Stimulated activated CD4-positive, alpha-beta T cell treated with anti-CD3 and anti-CD28 coated beads, TNF-alpha, amount 100 ng/mL, for 48 hours (primary cell): ENCODE measurements around the gene BIK.
A peak's percentile ranks its signal among the peaks of the same experiment; 100 is the strongest.

ENCODE experiments used
- DNase-seq, 3 donors: peaks; one replicate each; pipeline ENCODE4 v3.0.0-alpha.2; 2020; ENCODE audit warnings: low read depth in 3 of 3

Gene BIK, protein sequence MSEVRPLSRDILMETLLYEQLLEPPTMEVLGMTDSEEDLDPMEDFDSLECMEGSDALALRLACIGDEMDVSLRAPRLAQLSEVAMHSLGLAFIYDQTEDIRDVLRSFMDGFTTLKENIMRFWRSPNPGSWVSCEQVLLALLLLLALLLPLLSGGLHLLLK

DNA sequence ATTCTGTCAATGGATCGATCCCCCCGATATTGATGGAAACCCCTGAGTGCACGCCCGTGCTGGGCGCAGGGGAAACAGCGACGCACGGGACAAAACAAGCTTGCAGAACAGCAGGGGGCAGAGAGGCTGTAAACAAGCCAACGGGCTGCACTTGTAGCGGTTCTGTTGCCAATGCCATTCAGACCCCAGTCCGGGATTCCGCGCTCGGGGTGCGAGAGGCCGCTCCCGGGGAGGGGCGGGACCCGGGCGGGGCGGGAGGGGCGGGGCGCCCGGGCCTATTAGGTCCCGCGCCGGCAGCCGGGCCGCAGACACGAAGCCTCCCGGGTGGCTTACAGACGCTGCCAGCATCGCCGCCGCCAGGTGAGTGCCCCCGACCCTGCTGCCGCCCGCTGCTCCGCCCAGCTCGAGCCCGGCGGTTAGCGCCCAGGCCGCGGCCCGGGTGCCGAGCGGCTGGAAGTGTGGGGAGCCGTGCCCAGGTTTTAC is at the start of gene BIK:
BIK (plus strand) TSS at position 307 of the 483 bp plus-strand sequence. CDS start 13,273 bp downstream, outside the sequence.
- DNase-seq, result no peak

GRCh38 chr22:43066134-43066533 is 44.4 kb upstream of the BIK start:
- no peak for DNase-seq

- no peak for DNase-seq
These were observed 43.6 kb upstream of the BIK start for GRCh38 chr22:43066844-43067385.

GRCh38 chr22:43077121-43077877 is 33.3 kb upstream of the BIK start:
- no peak for DNase-seq

GRCh38 chr22:43078522-43078921 is 32.0 kb upstream of the BIK start:
- no peak for DNase-seq

- no peak for DNase-seq
These were observed 30.8 kb upstream of the BIK start for GRCh38 chr22:43079742-43080141.

DNA sequence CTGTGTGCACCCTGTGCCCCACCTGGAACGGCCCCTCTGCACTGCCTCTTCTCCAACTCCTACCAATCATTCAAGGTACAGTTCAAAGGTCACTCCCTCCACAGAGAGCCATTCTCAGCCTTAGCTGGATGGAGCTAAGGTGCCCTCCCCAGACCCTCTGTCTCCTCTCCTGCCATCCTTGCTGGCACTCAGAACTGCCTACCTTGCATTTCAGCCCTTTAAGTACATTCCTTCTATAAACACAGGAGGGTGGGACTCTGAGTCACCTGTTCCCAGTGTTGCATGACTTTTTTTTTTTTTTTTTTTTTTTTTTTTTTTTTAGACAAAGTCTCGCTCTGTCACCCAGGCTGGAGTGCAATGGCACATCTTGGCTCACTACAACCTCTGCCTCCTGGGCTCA is 29.9 kb upstream of the BIK start:
- DNase-seq, result no peak

DNA sequence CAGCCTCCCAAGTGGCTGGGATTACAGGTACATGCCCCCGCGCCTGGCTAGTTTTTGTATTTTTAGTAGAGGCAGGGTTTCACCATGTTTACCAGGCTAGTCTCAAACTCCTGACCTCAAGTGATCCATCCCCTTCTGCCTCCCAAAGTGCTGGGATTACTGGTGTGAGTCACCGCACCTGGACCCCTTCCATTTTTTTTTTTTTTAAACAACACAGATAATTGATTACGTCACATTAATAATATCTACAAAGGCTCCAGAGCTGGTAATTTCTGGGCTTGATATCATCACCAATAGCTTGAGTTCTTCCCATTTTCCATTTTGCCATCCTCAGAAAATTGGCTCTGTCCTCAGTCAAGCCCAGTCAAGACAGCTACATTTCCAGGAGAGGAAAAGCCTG is 28.6 kb upstream of the BIK start:
- DNase-seq, result no peak

DNA sequence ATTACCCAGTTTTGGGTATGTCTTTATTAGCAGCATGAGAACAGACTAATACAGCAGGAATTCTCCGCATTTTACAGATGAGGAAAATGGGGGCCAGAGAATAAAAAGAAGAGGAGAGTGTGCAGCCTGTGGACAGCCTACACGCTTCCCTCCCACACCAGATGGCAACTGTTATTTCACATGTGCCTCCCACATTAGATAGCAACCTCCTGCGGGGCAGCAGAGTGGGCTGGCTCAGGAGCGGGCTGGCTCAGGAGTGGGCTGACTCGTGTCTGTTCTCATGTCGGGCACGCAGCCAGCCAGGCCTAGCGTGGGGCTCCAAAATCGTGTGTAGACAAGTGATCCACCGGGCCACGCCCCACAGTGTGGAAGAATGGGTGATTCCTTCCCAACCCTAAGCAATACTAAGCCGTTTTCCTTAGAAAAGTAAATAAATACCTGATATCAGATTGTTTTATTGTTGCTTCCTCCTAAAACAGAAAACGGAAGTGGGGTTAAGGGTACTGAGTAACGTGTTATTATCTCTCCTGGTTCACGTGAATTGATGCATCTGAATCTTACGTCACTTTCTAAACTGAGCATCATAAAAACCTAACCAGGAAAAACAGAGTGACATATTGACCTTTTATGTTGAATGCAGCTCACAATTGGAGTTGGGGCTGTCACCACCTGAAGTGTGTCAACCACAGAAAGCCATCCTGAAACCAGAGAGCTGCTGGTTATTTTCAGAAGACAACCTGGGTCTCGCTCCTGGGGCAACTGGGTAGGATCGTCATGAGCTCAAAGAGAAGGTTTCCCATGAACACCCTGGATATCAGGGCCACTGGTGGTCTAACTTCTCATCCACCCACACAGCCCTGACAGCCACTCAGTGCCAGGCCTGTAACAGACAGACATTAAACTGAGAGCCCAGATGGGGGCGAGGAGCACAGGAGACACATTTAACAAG is 24.6 kb upstream of the BIK start:
- DNase-seq, result no peak

DNA sequence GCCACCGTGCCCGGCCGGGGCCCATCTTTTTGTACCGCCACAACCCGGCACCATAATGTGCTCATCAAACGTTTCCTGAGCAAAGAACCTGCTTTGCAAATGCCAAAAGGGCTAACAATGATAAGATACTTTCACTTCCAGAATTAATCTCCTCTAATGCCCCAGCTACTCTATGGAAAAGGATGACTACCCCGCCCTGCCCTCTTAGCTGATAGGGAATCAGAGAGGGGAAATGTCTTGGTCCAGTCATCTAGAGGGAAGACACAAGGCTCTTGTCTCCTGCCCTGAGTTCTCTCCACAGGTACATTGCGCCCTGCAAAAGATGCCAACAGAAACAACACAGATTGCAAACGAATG is 21.9 kb upstream of the BIK start:
- no peak for DNase-seq

DNA sequence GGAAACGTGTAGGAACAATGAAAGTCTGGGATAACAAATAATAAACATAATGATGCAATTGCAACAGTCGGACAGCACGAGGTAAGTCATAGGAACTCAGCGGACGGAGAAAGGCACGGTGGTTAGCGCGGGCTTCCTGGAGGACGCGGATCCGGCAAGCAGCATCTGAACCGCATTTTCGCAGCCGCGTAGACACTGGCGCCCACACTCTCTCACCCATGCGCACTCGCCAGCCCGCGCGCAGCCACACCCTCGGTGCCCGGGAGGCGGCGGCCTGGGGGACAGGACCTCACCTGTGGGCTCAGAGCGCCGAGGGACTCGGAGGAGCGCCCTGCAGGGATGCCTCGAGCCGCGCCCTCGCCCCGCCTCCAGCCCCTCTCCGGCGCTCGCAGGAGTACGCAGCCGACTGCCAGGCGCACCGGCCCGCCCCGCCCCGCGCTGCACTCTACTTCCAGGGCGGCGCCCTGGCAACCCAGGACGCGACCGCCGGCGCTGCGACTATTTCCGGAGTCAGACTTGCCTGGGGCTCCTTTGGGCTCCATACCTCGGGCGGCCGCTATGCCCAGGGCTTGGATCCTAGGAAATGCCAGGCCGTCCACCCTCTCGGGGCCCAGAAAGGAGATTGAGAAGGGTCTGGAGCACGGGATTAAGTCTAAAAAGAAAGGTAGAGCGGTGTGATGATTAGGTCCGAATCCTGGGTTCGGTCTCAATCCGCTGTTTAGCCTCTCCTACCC is 21.4 kb upstream of the BIK start, which contains the start of gene TTLL1:
TTLL1 (minus strand) TSS at position 408 of the 734 bp plus-strand sequence. CDS start 13,805 bp downstream, outside the sequence.
- DNase-seq, result peak; percentile 83 to 92 (median 85)

DNA sequence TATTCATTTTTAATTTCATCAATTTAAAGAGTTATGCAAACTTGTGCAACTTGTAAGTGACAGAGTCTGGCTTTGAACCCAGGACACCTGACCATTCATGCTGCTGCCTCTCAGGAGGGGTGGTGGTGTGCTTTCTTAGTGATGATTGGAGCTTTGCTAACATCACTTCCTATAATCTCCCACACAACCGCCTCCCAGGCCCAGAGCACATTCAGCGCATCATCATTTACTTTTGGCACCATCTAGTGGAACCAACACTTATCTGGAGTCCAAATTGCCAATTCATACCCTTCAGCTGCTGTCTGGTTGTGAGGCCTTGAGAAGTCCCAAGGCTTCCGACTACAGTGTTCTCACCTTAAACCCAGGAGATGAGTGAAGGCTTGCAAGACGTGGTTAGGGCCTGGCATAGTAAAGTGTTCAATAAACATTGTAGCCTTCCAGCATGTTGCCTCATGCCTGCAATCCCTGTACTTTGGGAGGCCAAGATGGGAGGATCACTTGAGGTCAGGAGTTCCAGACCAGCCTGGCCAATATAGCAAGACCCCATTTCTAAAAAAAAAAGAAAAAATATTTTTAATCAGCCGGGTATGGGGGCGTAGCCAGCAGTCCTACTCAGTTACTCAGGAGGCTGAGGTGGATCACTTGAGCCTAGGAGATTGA is 20.3 kb upstream of the BIK start:
- peak in 1 of 3 donors; percentile 45 for DNase-seq

GRCh38 chr22:43092085-43092484 is 18.5 kb upstream of the BIK start:
- no peak for DNase-seq

DNA sequence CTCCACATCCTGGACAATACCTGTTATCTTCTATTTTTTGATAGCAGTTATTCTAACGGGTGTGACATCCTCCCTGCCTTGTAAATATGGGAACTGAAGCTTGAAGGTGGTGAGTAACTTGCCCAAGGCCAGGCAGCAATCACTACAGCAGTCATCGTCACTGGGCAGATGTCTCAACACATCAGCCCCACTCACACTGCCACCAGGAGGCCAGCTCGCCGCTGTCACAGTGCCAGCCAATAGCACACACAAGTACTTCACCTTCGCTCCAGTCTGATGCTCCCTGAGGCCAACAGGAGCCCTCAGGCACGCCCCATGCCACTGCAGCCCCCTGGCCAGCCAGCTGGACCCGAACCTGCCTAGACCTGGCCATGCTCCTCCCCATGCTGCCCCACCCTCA is 16.5 kb upstream of the BIK start:
- no peak for DNase-seq

GRCh38 chr22:43094551-43094950 is 16.0 kb upstream of the BIK start:
- DNase-seq, result no peak

GRCh38 chr22:43096420-43096819 is 14.1 kb upstream of the BIK start:
- DNase-seq, result no peak

DNA sequence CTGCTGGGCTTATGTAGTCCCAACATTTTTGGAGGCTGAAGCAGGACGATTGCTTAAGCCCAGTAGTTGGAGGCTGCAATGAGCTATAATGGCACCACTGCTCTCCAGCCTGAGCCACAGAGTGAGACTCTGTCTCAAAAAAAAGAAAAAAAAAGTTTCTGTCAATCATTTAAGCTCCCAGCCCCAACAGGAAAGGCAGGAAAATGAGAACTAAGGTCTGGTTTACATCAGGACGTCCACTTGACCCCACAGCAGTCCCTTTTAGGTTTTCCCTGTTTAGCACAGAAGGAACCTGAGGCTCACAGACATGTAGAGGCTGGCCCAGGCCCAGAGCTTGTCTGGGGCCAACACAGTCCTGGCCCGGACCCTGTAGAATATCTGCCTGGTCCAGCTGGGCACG is 12.2 kb upstream of the BIK start:
- DNase-seq, result no peak

GRCh38 chr22:43099095-43099494 is 11.5 kb upstream of the BIK start:
- DNase-seq, result no peak

DNA sequence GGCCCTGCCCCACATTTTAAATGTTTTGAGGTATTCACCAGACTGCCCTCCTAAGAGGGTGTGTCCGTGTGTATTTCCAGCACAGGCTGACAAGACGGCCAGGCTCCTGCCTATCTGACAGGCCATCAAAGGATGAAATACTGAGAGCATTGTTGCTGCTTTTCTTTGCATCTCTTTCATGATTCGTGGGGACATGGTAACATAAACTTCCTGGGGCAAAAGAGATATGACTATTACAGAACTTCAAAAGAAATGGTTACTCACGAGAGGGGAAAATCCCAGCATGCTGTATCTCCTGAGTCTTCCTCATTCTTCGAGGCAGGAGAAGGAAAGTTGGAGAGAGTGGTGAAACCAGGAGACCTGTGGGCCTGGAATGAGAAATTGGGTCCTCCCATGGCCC is 10.3 kb upstream of the BIK start:
- no peak for DNase-seq

- DNase-seq, result no peak
These were observed 9.2 kb upstream of the BIK start for GRCh38 chr22:43101306-43101705.
